K562 (cell line): ENCODE data around the gene AGK. TPM values are rescaled to one million over a fixed set of nuclear protein-coding genes. Genes with fewer than 3 reads are reported as not detected.

ENCODE experiments used
- E2F3 ChIP-seq: fragments of 250-450 bp; sonication (Bioruptor Pico); IDR thresholded peaks from 2 replicates; pipeline ENCODE4 v1.4.0; 2020; ENCODE audit warnings: mild to moderate bottlenecking
- EGR1 ChIP-seq: fragments of 450-650 bp; conservative IDR thresholded peaks from 2 replicates; pipeline ENCODE4 v1.6.1; 2017; ENCODE audit warnings: mild to moderate bottlenecking
- LCOR ChIP-seq: sonication (generic); formaldehyde crosslinking; IDR thresholded peaks from 2 replicates; pipeline ENCODE4 v1.8.0; 2022; ENCODE audit warnings: mild to moderate bottlenecking, missing genetic modification reagents
- NFE2L1 ChIP-seq: fragments of 450-650 bp; IDR thresholded peaks from 2 replicates; pipeline ENCODE4 v1.6.1; 2016; ENCODE audit warnings: missing genetic modification characterization, low read depth, mild to moderate bottlenecking, missing compliant biosample characterization, moderate library complexity, borderline replicate concordance
- NR1H2 ChIP-seq: sonication (generic); formaldehyde crosslinking; IDR thresholded peaks from 2 replicates; pipeline ENCODE4 v1.4.0; 2020; ENCODE audit warnings: mild to moderate bottlenecking, missing genetic modification reagents
- POLR2AphosphoS2 ChIP-seq: IDR thresholded peaks from 2 replicates; pipeline ENCODE4 v1.6.1; 2012; ENCODE audit warnings: low read length, improper control_type of control experiment
- POLR2AphosphoS5 ChIP-seq: IDR thresholded peaks from 2 replicates; pipeline ENCODE4 v1.6.1; 2011; ENCODE audit warnings: mild to moderate bottlenecking, low read depth, low read length, moderate library complexity; ENCODE audit not compliant: control insufficient read depth, insufficient read depth
- POLR3A ChIP-seq: IDR thresholded peaks from 2 replicates; pipeline ENCODE4 v1.6.1; 2011; ENCODE audit warnings: borderline replicate concordance, mild to moderate bottlenecking, moderate library complexity; ENCODE audit not compliant: insufficient read length, insufficient read depth; ENCODE audit errors: extremely low read depth
- POLR3G ChIP-seq: IDR thresholded peaks from 2 replicates; pipeline ENCODE4 v1.6.1; 2011; ENCODE audit not compliant: insufficient read length, insufficient replicate concordance; ENCODE audit errors: extremely low read depth
- RFX1 ChIP-seq: fragments of 450-650 bp; IDR thresholded peaks from 2 replicates; pipeline ENCODE4 v1.6.1; 2016; ENCODE audit warnings: mild to moderate bottlenecking, moderate library complexity
- TBP ChIP-seq: optimal IDR thresholded peaks from 2 replicates; pipeline ENCODE3; 2011; ENCODE audit warnings: low read depth, low read length, improper control_type of control experiment
- ZEB2 ChIP-seq: fragments of 450-650 bp; IDR thresholded peaks from 2 replicates; pipeline ENCODE4 v1.6.1; 2016
- ZFP30 ChIP-seq: fragments of 250-450 bp; sonication (Bioruptor Pico); IDR thresholded peaks from 2 replicates; pipeline ENCODE4 v1.8.0; 2022; ENCODE audit warnings: moderate library complexity, mild to moderate bottlenecking, inconsistent platforms, borderline replicate concordance
- ZKSCAN1 ChIP-seq: fragments of 150-350 bp; IDR thresholded peaks from 2 replicates; pipeline ENCODE4 v1.6.1; 2016; ENCODE audit warnings: low read depth, low read length
- ZNF146 ChIP-seq: IDR thresholded peaks from one replicate; pipeline ENCODE4 v1.6.1; 2018; ENCODE audit warnings: missing compliant biosample characterization; ENCODE audit not compliant: unreplicated experiment
- ZNF23 ChIP-seq: fragments of 250-450 bp; sonication (Bioruptor Pico); IDR thresholded peaks from 2 replicates; pipeline ENCODE4 v1.4.0; 2020; ENCODE audit warnings: mild to moderate bottlenecking
- ZNF644 ChIP-seq: fragments of 200-800 bp; sonication (Bioruptor generic); IDR thresholded peaks from 2 replicates; pipeline ENCODE4 v1.6.1; 2016; ENCODE audit warnings: low read depth, missing genetic modification characterization, missing compliant biosample characterization
- ZNF785 ChIP-seq: fragments of 250-450 bp; sonication (Bioruptor Pico); IDR thresholded peaks from 2 replicates; pipeline ENCODE4 v1.4.0; 2020; ENCODE audit warnings: mild to moderate bottlenecking
- polyA plus RNA-seq, 8 experiments: library from polyadenylated mRNA; depleted of rRNA in 4 of 8; stranded (reverse) in 5 of 8; unstranded in 3 of 8; fragments of >200 nt; fragmentation: Nextera tagmentation in 2 of 8; fragmentation: Illumina TruSeq in 1 of 8; extraction: Ambion mirVana in 2 of 8; extraction: Trizol in 1 of 8; gene quantifications; 2 replicates each; pipeline versions ENCODE4 v1.2.1 to v1.2.3, GENCODE V29; 2011 to 2014; ENCODE audit warnings: inconsistent platforms in 1 of 8, missing spikeins in 1 of 8
- total RNA-seq, 7 experiments: library from RNA; depleted of rRNA in 6 of 7; stranded (reverse); fragments of >200 nt in 6 of 7; fragmentation: Illumina TruSeq in 2 of 7; extraction: Trizol in 2 of 7; gene quantifications; 2 replicates each; pipeline versions ENCODE4 v1.2.1 to v1.2.3, GENCODE V29; 2011 to 2021; ENCODE audit warnings: low replicate concordance in 1 of 7
- TF ChIP-seq, protein P1 (sequence below): sonication (generic); formaldehyde crosslinking; IDR thresholded peaks from 2 replicates; pipeline ENCODE4 v1.9.0; 2022; ENCODE audit warnings: mild to moderate bottlenecking, missing genetic modification reagents
- TF ChIP-seq, protein P2 (sequence below): fragments of 200-800 bp; sonication (Bioruptor generic); IDR thresholded peaks from 2 replicates; pipeline ENCODE4 v1.6.1; 2017; ENCODE audit warnings: missing genetic modification characterization, missing compliant biosample characterization
- TF ChIP-seq, protein P3 (sequence below): fragments of 450-650 bp; formaldehyde crosslinking; IDR thresholded peaks from 2 replicates; pipeline ENCODE4 v1.4.0; 2020; ENCODE audit warnings: mild to moderate bottlenecking, moderate library complexity
- TF ChIP-seq, protein P4 (sequence below), 3 experiments: IDR thresholded peaks in 2 of 3; conservative IDR thresholded peaks in 1 of 3; 2 replicates each; pipeline ENCODE4 v1.5.1; 2011 to 2012; ENCODE audit warnings: low read length in 3 of 3, mild to moderate bottlenecking in 3 of 3, control low read depth in 2 of 3, improper control_type of control experiment in 1 of 3, inconsistent platforms in 1 of 3, low read depth in 1 of 3, mixed read lengths in 1 of 3, moderate library complexity in 1 of 3; ENCODE audit not compliant: insufficient read depth in 2 of 3
- TF ChIP-seq, protein P5 (sequence below): fragments of 450-650 bp; IDR thresholded peaks from 2 replicates; pipeline ENCODE4 v1.6.1; 2017; ENCODE audit warnings: antibody characterized with exemption

Gene AGK
- total and polyA plus RNA-seq, 9 of the 15 experiments (the other 6 are each of a cell fraction or from before 2014, with no cell fraction given), result 50.7 to 128 (median 71.8) TPM

DNA sequence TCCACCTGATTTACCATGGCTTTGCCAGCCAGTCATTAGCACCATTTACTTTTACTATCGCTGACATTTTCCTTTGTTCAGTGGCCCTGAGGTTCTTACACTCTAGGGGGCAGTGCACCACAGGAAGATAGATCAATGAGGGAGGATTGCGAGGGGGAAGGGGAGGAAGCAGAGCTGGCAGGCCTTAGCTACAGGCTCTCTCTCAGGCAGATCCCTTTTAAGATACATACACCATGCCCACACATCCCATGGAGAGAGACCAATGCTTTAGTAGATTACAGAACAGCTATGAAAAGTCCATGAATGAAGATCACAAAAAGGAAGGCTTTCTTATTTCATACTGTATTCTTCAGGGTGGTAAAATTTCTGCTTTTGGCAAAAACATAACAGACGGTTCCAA, 103.3 kb downstream of the AGK start (continued):
- TF ChIP-seq POLR2AphosphoS5 (no peak), POLR2AphosphoS2 (no peak), EGR1 (no peak), ZNF644 (no peak), TBP (peak; percentile 18), POLR3A (no peak), ZNF23 (CRISPR knock-in tag) (no peak), NFE2L1 (tag) (no peak), RFX1 (no peak), POLR3G (no peak), ZNF146 (CRISPR knock-in tag) (no peak), E2F3 (CRISPR knock-in tag) (no peak), ZEB2 (no peak), ZFP30 (CRISPR knock-in tag) (no peak), NR1H2 (CRISPR knock-in tag) (no peak), ZKSCAN1 (no peak), ZNF785 (CRISPR knock-in tag) (no peak), LCOR (no peak)
- TF ChIP-seq, protein P1, sequence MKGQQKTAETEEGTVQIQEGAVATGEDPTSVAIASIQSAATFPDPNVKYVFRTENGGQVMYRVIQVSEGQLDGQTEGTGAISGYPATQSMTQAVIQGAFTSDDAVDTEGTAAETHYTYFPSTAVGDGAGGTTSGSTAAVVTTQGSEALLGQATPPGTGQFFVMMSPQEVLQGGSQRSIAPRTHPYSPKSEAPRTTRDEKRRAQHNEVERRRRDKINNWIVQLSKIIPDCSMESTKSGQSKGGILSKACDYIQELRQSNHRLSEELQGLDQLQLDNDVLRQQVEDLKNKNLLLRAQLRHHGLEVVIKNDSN (CRISPR knock-in tag), result no peak
- TF ChIP-seq, protein P2, sequence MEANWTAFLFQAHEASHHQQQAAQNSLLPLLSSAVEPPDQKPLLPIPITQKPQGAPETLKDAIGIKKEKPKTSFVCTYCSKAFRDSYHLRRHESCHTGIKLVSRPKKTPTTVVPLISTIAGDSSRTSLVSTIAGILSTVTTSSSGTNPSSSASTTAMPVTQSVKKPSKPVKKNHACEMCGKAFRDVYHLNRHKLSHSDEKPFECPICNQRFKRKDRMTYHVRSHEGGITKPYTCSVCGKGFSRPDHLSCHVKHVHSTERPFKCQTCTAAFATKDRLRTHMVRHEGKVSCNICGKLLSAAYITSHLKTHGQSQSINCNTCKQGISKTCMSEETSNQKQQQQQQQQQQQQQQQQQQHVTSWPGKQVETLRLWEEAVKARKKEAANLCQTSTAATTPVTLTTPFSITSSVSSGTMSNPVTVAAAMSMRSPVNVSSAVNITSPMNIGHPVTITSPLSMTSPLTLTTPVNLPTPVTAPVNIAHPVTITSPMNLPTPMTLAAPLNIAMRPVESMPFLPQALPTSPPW (CRISPR knock-in tag), result peak; percentile 35; the same call in 1 of the 2 replicates
- TF ChIP-seq, protein P3, sequence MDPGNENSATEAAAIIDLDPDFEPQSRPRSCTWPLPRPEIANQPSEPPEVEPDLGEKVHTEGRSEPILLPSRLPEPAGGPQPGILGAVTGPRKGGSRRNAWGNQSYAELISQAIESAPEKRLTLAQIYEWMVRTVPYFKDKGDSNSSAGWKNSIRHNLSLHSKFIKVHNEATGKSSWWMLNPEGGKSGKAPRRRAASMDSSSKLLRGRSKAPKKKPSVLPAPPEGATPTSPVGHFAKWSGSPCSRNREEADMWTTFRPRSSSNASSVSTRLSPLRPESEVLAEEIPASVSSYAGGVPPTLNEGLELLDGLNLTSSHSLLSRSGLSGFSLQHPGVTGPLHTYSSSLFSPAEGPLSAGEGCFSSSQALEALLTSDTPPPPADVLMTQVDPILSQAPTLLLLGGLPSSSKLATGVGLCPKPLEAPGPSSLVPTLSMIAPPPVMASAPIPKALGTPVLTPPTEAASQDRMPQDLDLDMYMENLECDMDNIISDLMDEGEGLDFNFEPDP (CRISPR knock-in tag), result no peak
- TF ChIP-seq, protein P4, sequence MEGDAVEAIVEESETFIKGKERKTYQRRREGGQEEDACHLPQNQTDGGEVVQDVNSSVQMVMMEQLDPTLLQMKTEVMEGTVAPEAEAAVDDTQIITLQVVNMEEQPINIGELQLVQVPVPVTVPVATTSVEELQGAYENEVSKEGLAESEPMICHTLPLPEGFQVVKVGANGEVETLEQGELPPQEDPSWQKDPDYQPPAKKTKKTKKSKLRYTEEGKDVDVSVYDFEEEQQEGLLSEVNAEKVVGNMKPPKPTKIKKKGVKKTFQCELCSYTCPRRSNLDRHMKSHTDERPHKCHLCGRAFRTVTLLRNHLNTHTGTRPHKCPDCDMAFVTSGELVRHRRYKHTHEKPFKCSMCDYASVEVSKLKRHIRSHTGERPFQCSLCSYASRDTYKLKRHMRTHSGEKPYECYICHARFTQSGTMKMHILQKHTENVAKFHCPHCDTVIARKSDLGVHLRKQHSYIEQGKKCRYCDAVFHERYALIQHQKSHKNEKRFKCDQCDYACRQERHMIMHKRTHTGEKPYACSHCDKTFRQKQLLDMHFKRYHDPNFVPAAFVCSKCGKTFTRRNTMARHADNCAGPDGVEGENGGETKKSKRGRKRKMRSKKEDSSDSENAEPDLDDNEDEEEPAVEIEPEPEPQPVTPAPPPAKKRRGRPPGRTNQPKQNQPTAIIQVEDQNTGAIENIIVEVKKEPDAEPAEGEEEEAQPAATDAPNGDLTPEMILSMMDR (IDR thresholded peaks at IDR 0.05 in 2 of 3, conservative IDR thresholded peaks at IDR 0.05 in 1 of 3; ENCODE audit: insufficient read depth in 2 of 3, low read depth in 1 of 3, low read length in 3 of 3), result peak; percentile 80 to 92 (median 88)
- TF ChIP-seq, protein P5, sequence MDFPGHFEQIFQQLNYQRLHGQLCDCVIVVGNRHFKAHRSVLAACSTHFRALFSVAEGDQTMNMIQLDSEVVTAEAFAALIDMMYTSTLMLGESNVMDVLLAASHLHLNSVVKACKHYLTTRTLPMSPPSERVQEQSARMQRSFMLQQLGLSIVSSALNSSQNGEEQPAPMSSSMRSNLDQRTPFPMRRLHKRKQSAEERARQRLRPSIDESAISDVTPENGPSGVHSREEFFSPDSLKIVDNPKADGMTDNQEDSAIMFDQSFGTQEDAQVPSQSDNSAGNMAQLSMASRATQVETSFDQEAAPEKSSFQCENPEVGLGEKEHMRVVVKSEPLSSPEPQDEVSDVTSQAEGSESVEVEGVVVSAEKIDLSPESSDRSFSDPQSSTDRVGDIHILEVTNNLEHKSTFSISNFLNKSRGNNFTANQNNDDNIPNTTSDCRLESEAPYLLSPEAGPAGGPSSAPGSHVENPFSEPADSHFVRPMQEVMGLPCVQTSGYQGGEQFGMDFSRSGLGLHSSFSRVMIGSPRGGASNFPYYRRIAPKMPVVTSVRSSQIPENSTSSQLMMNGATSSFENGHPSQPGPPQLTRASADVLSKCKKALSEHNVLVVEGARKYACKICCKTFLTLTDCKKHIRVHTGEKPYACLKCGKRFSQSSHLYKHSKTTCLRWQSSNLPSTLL, result no peak
